ENCODE data around the gene OR2T35.

The OR2T35 gene

DNA sequence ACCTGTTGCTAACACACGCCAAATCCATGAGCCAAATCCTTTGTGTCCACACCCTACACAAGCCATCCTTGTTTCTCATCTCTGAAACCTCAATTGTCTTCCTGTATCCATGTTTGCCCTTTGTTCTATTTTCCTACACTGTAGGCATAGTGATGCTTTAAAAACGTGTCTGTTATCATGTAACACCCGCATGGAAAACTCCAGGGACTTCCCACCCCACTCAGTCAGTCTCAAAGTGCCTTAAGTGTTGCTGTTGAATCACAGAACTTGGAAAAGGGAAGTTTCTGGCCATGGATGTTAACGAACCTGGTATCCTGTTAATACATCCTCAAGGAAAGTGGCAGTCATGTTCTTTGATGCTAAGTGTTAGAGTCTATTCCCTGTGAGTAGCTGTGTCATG, 19.9 kb downstream of the OR2T35 start:
- no peak for DNase-seq

DNA sequence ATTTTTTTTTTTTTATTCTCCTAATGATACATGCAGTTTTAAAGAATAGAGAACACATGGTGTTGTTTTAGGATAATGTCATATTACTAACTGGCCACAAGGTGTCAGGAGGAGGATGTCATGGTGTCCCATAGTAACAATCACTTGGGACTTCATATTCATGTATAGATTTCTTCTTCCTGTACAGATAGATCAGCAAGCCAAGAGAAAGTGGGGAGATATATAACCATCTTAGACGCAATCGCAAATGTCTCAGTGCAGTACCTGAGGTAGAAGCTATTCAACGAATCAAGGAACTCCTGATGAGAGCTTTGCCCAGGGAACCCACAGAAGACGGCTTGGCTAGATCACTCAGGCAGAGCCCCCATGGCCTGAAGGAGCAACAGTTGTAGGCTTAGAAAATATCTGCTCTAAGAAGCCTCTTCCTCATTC, 22.5 kb downstream of the OR2T35 start:
- no peak for DNase-seq

DNA sequence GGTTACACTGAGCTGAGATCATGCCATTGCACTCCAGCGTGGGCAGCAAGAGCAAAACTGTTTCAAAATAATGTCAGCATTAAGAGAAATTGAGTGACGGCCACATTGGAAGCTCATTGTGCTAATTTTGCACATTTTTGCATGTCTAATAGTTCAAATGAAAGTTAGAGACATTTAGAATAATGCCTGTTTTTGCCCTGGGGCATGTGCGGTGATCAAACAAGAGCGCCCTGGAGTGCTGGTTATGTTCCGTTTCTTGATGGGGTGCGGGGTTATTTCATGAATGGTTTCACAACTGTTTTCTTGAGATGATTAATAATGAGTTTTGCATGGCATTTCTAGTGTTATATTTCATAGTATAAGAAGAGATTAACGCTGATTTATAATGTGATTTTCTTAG, 23.3 kb downstream of the OR2T35 start:
- DNase-seq, result no peak

DNA sequence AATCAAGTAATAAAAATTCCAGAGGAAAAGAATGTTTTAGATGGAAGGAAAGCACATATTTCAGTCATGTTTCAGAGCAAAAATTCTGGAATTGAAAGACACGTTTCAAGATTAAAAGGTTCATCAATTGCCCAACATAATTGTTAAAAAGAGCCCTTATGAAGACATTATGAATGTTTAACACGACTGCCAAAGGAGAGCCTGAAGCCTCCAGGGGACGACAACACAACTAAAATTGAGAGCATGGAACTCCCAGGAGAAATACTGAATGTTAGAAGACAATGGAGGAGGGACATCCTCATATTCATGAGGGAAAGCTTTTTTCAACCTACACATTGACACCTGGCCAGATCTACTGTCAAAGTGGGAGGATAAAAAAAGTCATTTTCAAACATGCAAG, 26.2 kb downstream of the OR2T35 start:
- DNase-seq, result peak; percentile 46

DNA sequence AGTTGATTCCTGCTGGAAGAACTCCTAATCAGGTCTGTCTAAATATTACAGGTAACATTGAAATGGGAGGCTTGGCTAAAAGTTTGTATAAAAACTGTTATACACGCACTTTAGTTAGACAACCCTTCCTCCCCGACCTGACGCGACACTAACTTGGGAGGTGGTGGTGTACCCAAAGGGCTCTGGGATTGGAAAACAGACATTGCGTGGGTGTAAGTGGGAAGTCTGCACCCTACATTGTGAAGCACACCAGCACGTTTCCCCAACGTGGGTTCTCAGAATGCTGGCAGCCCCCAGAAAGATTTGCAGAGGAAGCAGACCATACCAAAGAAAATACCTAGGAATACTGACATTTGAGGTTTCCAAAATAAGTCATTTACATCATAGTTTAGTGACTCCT, 27.0 kb downstream of the OR2T35 start:
- no peak for DNase-seq

DNA sequence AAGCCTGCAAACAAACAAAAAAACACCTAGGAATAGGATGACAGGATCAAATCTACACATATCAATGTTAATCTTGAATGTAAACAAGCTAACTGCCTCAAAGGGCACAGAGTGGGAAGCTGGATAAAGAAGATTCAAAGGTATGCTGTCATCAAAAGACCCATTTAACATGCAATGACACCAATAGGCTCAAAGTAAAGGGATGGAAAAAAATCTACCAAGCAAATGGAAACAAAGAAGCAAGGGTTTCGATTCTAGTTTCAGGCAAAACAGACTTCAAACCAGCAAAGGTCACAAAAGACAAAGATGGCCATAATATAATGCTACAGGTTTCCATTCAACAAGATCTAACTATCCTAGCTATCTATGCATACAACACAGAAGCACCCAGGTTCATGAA, 31.3 kb downstream of the OR2T35 start:
- no peak for DNase-seq

DNA sequence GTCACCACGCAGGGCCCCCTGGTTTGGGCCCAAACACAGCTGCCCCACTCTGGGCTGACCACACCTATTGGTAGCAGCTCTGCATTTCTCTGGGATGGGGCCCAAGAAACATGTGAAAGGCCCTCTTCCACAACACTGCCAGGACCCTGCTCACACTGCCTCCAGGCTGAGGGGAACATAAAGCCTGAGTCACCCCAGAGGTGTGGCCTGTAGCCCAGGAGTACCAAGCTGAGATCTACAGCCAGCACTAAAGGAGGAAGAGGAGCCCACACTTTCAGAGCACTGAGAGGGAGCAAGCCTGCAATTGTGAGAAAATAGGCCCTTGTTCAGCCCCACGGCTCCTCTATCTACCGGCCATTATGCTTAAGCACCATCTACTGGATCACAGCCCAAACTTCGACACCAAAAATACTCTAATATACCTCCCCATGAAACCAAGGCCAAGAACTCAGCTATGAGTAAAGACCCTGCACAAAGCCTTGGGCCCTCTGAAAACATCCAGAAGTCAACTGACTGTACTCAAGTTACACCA, 33.1 kb downstream of the OR2T35 start:
- no peak for DNase-seq

DNA sequence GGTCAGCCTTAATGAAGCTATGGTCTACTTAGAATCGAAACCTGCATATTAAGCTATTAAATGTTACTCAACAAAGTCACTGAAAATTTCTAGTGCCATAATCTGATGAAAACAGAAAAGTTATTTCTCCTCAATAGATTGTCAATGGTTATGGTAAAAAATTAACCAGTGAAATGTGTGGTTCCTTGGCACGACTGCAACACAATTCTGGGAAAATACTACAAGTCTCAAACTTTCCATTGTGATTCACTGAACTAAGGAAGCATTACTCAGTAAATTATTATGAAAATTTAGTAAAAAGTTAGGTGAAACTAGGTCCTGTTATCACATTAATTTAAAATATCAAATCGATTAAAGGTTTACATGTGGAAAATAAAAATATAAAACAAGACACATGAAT, 34.8 kb downstream of the OR2T35 start:
- DNase-seq, result no peak

DNA sequence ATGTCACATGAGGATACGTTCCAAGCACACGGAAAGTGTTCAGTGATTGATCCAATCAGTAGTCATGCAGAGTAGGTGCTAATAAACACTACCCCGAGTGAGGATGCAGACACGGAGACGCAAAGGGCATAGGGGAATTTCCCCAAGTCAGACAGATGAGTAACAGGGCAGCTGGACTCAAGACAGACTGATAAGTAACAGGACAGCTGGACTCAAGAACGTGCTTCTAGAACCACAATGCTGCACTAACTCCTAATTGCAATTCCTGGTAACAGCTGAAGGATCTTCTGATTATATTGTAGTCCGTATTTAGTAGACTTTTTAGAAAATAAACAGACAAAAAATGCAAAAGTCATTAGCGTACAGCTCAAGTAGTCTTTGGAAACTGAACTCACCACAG, 45.7 kb downstream of the OR2T35 start:
- DNase-seq, result no peak

DNA sequence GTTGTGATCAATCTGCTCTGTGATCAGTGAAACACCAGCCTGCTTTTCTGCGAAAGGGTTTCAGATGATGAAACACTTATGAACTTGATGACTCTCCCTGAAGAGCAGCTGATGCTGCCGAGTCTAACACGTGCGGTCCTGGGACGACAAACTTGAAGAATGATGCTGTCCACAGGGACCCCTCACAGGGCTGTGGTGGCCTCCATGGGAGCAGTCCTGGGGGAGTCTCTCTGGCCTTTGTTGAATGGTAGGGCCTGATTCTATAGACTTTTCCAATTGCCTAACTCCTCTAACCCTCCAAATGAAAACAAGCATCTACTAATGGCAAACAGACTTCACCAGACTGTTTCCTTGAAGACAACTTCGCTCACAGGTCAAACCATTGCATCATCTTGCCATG, 47.5 kb downstream of the OR2T35 start, which contains the start of gene OR2T10:
TSS of gene OR2T10 (minus strand) at position 112 of the 400 bp plus-strand sequence. CDS start 3,932 bp downstream, outside the sequence.
- DNase-seq, result no peak

DNA sequence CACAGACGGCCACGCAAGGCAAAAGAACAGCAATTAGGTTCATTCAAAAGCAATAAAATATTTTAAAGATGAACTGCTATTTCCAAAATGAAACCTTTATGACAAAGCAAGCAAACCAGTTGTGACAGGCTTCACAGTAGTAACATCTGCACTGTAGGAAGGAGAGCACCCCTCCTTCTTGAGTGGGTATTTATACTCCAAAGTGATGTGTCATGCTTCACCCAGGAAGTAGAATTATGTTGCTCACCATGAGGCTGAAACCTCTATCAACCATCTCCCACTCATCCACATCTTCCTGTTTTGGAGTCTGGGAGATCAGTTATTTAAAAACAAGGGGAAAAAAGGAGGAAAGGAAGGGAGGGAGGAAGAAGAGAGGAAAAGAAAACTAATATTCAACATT, 48.5 kb downstream of the OR2T35 start:
- DNase-seq, result no peak

DNA sequence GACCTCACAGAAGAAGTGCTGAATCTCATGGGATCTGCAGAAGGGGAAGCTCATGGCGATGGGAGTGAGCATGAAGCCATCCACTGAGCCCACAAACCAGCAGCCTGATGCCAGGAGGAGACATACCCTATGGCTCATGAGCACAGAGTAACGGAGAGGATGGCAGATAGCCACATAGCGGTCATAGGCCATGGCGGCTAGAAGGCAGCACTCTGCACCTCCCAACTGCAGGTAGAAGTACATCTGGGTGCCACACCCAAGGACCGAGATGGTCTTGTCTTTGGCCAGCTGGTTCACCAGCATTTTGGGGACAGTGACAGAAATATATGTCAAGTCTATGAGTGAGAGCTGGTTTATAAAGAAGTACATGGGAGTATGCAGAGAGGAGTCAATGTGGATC, 51.9 kb downstream of the OR2T35 start:
- DNase-seq, result no peak

DNA sequence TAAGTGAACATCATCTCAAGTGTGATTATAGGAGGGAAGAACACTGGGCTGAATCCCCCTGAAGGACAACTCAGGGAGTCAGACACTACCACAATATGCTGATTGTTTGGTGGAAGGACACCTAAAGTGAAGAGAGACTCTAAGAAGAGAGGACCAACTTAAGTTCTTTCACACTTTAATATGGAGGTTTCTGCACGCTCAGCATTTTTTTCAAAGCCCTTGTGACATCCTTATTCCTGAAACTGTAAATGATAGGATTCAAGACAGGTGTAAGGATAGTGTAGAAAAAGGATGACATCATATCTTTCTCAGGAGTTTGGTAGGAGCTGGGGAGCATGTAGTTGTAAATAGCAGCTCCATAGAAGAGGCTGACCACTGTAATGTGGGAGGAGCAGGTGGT, 52.4 kb downstream of the OR2T35 start:
- DNase-seq, result no peak

DNA sequence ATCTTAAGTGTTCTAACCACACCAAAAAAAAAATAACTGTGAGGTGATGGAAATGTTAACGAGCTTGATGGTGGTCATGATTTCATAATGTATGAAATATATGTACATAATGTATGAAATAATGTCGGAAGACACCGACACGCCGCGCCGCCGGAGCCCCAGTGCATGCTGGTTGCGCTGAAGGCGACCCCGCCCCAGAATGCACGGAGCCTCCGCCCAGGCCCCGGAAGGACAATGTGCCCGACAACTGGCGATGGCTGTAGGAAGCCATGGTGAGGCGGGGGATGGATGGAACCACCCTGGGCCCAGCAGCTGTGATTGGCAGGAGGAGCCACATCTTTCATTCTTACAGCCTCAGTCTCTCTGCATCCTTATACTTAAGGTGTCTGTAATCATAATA, 55.0 kb downstream of the OR2T35 start:
- DNase-seq, result no peak

DNA sequence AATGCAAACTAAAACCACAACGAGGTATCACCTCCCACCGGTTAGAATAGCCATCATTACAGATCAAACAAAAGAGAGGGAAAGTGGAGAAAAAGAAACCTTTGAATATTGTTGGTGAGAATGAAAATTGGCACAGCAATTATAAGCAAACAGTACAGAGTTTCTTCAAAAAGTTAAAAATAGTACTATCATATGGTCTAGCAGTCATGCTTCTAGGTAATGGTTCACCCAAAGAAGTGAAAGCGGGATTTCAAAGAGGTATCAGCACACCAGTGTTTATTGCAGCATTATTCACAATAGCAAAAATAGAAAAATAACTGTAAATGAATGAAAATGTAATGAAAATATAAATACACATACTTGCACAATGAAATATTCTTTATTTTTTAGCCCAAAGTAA, 55.7 kb downstream of the OR2T35 start:
- DNase-seq, result no peak

Data from stimulated activated CD4-positive, alpha-beta T cell treated with anti-CD3 and anti-CD28 coated beads, Interleukin-12 subunit alpha, Interleukin-12 subunit beta, amount 100 ng/mL, for 4 hours (primary cell).